Peyer's patch (tissue), 4 donors: Measurements from ENCODE around the gene PEX11G.

Experiments used
- POLR2A ChIP-seq, 2 donors: fragments of 450-650 bp; IDR thresholded peaks; one replicate each; pipeline ENCODE4 v1.5.1; 2017; ENCODE audit warnings: antibody characterized with exemption in 2 of 2, mild to moderate bottlenecking in 2 of 2, moderate library complexity in 2 of 2
- TF ChIP-seq, protein P1 (sequence below), 6 experiments: fragments of 450-650 bp in 4 of 6; fragments of 200-600 bp in 2 of 6; sonication (generic) in 1 of 6; IDR thresholded peaks; one replicate each; pipeline ENCODE4 v1.5.1; 2017 to 2019; ENCODE audit warnings: antibody characterized with exemption in 6 of 6, mild to moderate bottlenecking in 3 of 6, moderate library complexity in 1 of 6

GRCh38 chr19:7524523-7524922, 35.7 kb upstream of the PEX11G start:
- TF ChIP-seq, protein P1, sequence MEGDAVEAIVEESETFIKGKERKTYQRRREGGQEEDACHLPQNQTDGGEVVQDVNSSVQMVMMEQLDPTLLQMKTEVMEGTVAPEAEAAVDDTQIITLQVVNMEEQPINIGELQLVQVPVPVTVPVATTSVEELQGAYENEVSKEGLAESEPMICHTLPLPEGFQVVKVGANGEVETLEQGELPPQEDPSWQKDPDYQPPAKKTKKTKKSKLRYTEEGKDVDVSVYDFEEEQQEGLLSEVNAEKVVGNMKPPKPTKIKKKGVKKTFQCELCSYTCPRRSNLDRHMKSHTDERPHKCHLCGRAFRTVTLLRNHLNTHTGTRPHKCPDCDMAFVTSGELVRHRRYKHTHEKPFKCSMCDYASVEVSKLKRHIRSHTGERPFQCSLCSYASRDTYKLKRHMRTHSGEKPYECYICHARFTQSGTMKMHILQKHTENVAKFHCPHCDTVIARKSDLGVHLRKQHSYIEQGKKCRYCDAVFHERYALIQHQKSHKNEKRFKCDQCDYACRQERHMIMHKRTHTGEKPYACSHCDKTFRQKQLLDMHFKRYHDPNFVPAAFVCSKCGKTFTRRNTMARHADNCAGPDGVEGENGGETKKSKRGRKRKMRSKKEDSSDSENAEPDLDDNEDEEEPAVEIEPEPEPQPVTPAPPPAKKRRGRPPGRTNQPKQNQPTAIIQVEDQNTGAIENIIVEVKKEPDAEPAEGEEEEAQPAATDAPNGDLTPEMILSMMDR (IDR thresholded peaks at IDR 0.05) = no peak
- TF ChIP-seq POLR2A (IDR thresholded peaks at IDR 0.05) = no peak
